Right atrium auricular region (tissue), 2 donors: ENCODE data around the gene CD151. TPM values are rescaled to one million over a fixed set of nuclear protein-coding genes. Genes with fewer than 3 reads are reported as not detected.
A peak's percentile ranks its signal among the peaks of the same experiment; 100 is the strongest.

Experiments
- DNase-seq: peaks from one replicate; pipeline ENCODE4 v3.0.0-alpha.2; 2019; ENCODE audit warnings: low spot score
- H3K27ac ChIP-seq, 2 donors: fragments of 200-600 bp; sonication (generic); 1 replicate in 1 of 2; 2 replicates in 1 of 2; pipeline ENCODE4 v1.5.1; 2016 to 2019
- H3K27me3 ChIP-seq, 2 donors: fragments of 200-600 bp; sonication (generic); one replicate each; pipeline versions ENCODE4 v1.5.1 to v1.6.0; 2017 to 2019
- H3K36me3 ChIP-seq: fragments of 200-600 bp; sonication (generic); one replicate; pipeline ENCODE4 v1.5.1; 2016
- H3K4me1 ChIP-seq, 2 donors: fragments of 200-600 bp; sonication (generic); one replicate each; pipeline versions ENCODE4 v1.5.1 to v1.6.0; 2017 to 2019
- H3K4me3 ChIP-seq, 2 donors: fragments of 200-600 bp; sonication (generic); 1 replicate in 1 of 2; 2 replicates in 1 of 2; pipeline ENCODE4 v1.5.1; 2017 to 2019; ENCODE audit warnings: mild to moderate bottlenecking in 1 of 2, moderate library complexity in 1 of 2
- H3K9me3 ChIP-seq, 2 donors: fragments of 200-600 bp; sonication (generic); one replicate each; pipeline ENCODE4 v1.5.1; 2019
- total RNA-seq, 2 donors: library from RNA; depleted of rRNA; stranded (reverse); fragments of >200 nt; gene quantifications; one replicate each; pipeline ENCODE4 v1.1.0, GENCODE V29; 2016
- TF ChIP-seq, protein P1 (sequence below), 2 donors: fragments of 200-600 bp; sonication (generic); IDR thresholded peaks; one replicate each; pipeline ENCODE4 v1.5.1; 2019; ENCODE audit warnings: antibody characterized with exemption in 2 of 2

Gene CD151
- total RNA-seq, 2 donors from 2014 or later = 322 to 710 TPM

DNA sequence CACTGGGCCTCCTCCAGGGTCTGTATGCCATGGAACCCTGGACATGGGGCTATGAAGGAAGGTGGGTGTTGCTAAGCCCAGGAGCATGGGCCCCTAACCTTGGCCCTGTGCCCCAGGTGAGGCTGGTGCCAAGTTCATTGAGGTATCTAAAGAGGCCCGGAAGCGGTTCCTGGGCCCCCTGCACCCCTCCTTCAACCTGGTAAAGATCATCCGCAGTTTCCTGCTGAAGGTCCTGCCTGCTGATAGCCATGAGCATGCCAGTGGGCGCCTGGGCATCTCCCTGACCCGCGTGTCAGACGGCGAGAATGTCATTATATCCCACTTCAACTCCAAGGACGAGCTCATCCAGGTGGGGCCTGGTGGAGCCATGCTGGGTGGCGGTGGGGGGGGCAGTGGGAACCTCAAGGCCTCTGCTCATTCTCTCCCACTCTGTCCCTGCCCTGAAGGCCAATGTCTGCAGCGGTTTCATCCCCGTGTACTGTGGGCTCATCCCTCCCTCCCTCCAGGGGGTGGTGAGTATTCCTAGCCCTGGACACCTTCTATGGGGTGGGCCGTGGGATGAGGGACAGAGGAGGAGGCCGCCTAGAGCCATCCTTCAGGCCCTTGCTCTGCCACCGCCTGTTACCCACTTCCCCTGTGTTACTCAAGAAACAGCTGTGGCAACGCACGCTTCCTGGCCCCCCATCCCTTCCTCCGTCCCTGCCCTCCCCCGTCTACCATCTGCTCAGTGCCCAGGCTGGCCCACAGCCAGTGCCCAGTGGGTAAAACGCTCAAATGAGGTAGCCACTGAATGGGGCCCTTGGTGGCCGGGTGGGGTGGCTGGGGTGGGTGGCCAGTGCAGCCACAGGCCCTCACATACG, 11.0 kb upstream of the CD151 start:
- H3K4me1 ChIP-seq = peaks cover 0 to 48% of the 10 kb centered on the region in 2 donors
- peaks cover 38% of the 10 kb centered on the region for H3K36me3 ChIP-seq
- TF ChIP-seq, protein P1, sequence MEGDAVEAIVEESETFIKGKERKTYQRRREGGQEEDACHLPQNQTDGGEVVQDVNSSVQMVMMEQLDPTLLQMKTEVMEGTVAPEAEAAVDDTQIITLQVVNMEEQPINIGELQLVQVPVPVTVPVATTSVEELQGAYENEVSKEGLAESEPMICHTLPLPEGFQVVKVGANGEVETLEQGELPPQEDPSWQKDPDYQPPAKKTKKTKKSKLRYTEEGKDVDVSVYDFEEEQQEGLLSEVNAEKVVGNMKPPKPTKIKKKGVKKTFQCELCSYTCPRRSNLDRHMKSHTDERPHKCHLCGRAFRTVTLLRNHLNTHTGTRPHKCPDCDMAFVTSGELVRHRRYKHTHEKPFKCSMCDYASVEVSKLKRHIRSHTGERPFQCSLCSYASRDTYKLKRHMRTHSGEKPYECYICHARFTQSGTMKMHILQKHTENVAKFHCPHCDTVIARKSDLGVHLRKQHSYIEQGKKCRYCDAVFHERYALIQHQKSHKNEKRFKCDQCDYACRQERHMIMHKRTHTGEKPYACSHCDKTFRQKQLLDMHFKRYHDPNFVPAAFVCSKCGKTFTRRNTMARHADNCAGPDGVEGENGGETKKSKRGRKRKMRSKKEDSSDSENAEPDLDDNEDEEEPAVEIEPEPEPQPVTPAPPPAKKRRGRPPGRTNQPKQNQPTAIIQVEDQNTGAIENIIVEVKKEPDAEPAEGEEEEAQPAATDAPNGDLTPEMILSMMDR (IDR thresholded peaks at IDR 0.05) = no peak
- H3K27ac ChIP-seq = peak overlapping the region; percentile 98
- no peaks in the 10 kb centered on the region for H3K27me3 ChIP-seq
- peak overlapping the region; percentile 88 to 93 for H3K4me3 ChIP-seq
- no peaks in the 10 kb centered on the region for H3K9me3 ChIP-seq
- DNase-seq = no peak

DNA sequence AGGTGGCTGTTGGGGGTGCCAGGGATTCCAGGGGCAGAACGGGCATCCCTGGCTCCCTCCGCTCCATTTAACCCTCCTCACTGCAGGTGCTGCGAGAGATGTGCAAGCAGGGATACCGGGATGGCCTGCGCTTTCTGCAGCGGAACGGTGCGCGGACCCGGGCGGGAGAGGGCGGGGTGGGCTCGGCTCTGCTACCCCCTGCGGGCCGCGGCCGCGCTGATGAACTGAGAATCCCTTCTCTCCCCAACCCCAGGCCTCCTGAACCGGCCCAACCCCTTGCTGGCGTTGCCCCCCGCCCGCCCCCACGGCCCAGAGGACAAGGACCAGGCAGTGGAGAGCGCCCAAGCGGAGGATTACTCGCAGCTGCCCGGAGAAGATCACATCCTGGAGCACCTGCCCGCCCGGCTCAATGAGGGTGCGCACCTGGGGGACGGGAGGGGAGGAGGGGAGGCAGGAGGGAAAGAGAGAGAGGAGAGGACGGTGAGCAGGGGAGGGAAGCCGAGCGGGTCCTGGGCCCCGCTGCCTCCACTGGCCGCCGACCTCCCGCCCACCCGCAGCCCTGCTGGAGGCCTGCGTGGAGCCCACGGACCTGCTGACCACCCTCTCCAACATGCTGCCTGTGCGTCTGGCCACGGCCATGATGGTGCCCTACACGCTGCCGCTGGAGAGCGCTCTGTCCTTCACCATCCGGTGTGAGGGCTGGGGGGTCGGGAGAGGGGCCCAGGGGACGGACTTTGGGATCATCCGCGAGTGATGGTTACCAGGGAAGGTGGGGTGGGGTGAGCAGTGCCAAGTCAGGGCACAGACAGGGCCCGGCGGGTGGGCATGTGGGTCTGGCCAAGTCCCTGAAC, 9.1 kb upstream of the CD151 start:
- Histone ChIP-seq H3K27ac (no peak overlapping the region), H3K4me1 (peaks cover 0 to 64% of the 10 kb centered on the region in 2 donors), H3K9me3 (no peaks in the 10 kb centered on the region), H3K4me3 (no peak overlapping the region), H3K27me3 (no peaks in the 10 kb centered on the region), H3K36me3 (peaks cover 38% of the 10 kb centered on the region)
- no peak for DNase-seq
- TF ChIP-seq, protein P1 (IDR thresholded peaks at IDR 0.05) = no peak

DNA sequence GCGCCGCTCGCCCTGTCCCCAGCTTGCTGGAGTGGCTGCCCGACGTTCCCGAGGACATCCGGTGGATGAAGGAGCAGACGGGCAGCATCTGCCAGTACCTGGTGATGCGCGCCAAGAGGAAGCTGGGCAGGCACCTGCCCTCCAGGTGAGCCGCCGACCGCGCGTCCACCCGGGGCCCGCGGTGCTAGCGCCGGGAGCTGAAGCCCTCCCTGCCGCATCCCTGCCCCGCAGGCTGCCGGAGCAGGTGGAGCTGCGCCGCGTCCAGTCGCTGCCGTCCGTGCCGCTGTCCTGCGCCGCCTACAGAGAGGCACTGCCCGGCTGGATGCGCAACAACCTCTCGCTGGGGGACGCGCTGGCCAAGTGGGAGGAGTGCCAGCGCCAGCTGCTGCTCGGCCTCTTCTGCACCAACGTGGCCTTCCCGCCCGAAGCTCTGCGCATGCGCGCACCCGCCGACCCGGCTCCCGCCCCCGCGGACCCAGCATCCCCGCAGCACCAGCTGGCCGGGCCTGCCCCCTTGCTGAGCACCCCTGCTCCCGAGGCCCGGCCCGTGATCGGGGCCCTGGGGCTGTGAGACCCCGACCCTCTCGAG, 8.4 kb upstream of the CD151 start:
- peaks cover 38% of the 10 kb centered on the region for H3K36me3 ChIP-seq
- H3K4me1 ChIP-seq = peaks cover 0 to 67% of the 10 kb centered on the region in 2 donors
- no peaks in the 10 kb centered on the region for H3K27me3 ChIP-seq
- H3K27ac ChIP-seq = no peak overlapping the region
- no peak overlapping the region for H3K4me3 ChIP-seq
- no peaks in the 10 kb centered on the region for H3K9me3 ChIP-seq
- DNase-seq = no peak
- TF ChIP-seq, protein P1 (IDR thresholded peaks at IDR 0.05) = no peak

DNA sequence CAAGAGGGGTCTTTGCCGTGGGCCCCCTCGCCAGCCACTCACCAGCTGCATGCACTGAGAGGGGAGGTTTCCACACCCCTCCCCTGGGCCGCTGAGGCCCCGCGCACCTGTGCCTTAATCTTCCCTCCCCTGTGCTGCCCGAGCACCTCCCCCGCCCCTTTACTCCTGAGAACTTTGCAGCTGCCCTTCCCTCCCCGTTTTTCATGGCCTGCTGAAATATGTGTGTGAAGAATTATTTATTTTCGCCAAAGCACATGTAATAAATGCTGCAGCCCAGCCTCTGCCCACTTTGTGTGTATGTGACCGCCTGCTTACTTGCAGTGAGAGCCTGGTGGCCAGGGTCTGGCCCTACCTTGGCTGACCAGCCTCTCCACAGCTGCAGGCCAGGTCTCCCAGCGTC, 7.8 kb upstream of the CD151 start:
- H3K27ac ChIP-seq = no peak overlapping the region
- TF ChIP-seq, protein P1 (IDR thresholded peaks at IDR 0.05) = no peak
- H3K36me3 ChIP-seq = peaks cover 38% of the 10 kb centered on the region
- H3K4me3 ChIP-seq = no peak overlapping the region
- no peak for DNase-seq
- no peaks in the 10 kb centered on the region for H3K27me3 ChIP-seq
- H3K9me3 ChIP-seq = no peaks in the 10 kb centered on the region
- H3K4me1 ChIP-seq = peaks cover 0 to 72% of the 10 kb centered on the region in 2 donors

DNA sequence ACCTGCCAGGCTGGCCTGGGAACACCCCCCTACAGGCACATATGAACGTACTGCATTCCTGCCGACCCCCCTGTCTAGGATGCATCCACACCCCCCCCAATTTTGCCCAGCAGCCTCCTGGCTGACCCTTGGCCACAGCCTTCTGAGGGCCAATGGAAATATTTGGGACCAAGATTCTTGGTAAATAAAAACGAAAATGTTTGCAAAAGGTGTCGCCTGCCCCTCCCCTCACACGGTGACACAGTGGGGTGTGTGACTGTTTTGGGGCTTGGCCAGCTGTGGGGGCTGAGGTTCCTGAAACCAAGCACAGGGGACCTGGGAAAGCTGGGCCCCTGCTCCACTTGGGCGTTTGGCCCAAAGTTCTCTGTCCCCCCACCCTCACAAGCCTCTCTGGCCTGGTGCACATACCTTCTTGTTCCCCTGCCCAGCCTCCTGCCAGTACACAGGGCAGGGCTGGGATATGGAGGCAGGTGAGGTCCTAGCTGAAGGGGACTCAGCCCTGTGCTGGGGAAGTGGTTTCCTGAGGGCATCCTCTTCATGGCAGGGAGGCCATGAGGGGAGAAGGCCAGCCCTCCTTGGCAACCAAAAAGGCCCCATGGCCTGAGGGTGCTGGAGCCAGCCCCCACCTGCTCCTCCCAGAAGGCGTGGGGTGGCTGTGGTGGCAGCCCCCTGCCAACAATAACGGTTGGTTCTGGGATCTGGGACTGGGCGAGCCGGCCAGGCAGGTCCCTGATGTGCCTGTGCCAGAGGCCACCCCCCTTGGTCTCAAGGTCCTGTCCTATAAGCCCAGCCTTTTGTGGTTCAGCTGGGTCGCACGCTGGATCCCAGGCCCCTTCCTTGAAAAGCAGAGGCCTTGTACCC, 7.2 kb upstream of the CD151 start:
- H3K4me3 ChIP-seq = no peak overlapping the region
- DNase-seq = no peak
- H3K9me3 ChIP-seq = no peaks in the 10 kb centered on the region
- TF ChIP-seq, protein P1 (IDR thresholded peaks at IDR 0.05) = no peak
- no peaks in the 10 kb centered on the region for H3K27me3 ChIP-seq
- peak overlapping the region; percentile 26 to 82 for H3K27ac ChIP-seq
- peaks cover 38% of the 10 kb centered on the region for H3K36me3 ChIP-seq
- peaks cover 0 to 74% of the 10 kb centered on the region in 2 donors for H3K4me1 ChIP-seq
